Common myeloid progenitor, CD34-positive (primary cell): ENCODE data around the gene CUX1.

Source experiments
- CTCF ChIA-PET: fragments of 350-600 bp; sonication (Branson Sonifier 250); formaldehyde crosslinking; loops from one replicate; lab custom pipeline; 2021; ENCODE audit warnings: antibody characterized with exemption; lab: Charles Lee
- POLR2A ChIA-PET: fragments of 350-600 bp; sonication (Branson Sonifier 250); formaldehyde crosslinking; loops from one replicate; lab custom pipeline; 2021; ENCODE audit warnings: antibody characterized with exemption; lab: Charles Lee
- DNase-seq, 3 donors: peaks; one replicate each; pipeline versions ENCODE4 v3.0.0 to v3.0.0-alpha.2; 2013
- H3K27ac ChIP-seq, 2 experiments: 1 replicate in 1 of 2; 2 replicates in 1 of 2; pipeline ENCODE4 v1.7.0; 2013; ENCODE audit warnings: inconsistent platforms in 2 of 2, low read length in 2 of 2, mild to moderate bottlenecking in 2 of 2, low read depth in 1 of 2, moderate library complexity in 1 of 2; ENCODE audit not compliant: severe bottlenecking in 2 of 2, insufficient read depth in 1 of 2, poor library complexity in 1 of 2
- H3K27me3 ChIP-seq, 5 experiments: replicated peaks in 2 of 5; 1 replicate in 3 of 5; 2 replicates in 2 of 5; pipeline versions ENCODE4 v1.6.1 to v1.7.0; 2013; ENCODE audit warnings: low read length in 4 of 5, mild to moderate bottlenecking in 2 of 5, moderate library complexity in 2 of 5, inconsistent platforms in 1 of 5; ENCODE audit not compliant: insufficient read depth in 5 of 5, control insufficient read depth in 4 of 5
- H3K36me3 ChIP-seq, 4 experiments: 1 replicate in 2 of 4; 2 replicates in 2 of 4; pipeline versions ENCODE4 v1.6.1 to v1.7.0; 2013; ENCODE audit warnings: low read length in 3 of 4, control low read depth in 1 of 4, mild to moderate bottlenecking in 1 of 4; ENCODE audit not compliant: control insufficient read depth in 4 of 4, insufficient read depth in 4 of 4
- H3K4me1 ChIP-seq, 4 experiments: 1 replicate in 3 of 4; 2 replicates in 1 of 4; pipeline versions ENCODE4 v1.6.1 to v1.7.1; 2013; ENCODE audit warnings: low read length in 3 of 4, mild to moderate bottlenecking in 3 of 4, control low read depth in 1 of 4, inconsistent platforms in 1 of 4, moderate library complexity in 1 of 4; ENCODE audit not compliant: control insufficient read depth in 4 of 4, insufficient read depth in 4 of 4; ENCODE audit errors: control extremely low read depth in 1 of 4
- H3K4me3 ChIP-seq, 7 experiments: 1 replicate in 4 of 7; 2 replicates in 3 of 7; pipeline versions ENCODE4 v1.5.1 to v1.7.0; 2013; ENCODE audit warnings: mild to moderate bottlenecking in 7 of 7, low read length in 6 of 7, moderate library complexity in 6 of 7, inconsistent platforms in 2 of 7, low read depth in 2 of 7, control low read depth in 1 of 7; ENCODE audit not compliant: insufficient read depth in 4 of 7, control insufficient read depth in 1 of 7; ENCODE audit errors: extremely low read depth in 1 of 7
- H3K9me3 ChIP-seq, 5 experiments: 1 replicate in 4 of 5; 2 replicates in 1 of 5; pipeline versions ENCODE4 v1.6.1 to v1.7.1; 2013; ENCODE audit warnings: low read length in 4 of 5, mild to moderate bottlenecking in 2 of 5, inconsistent platforms in 1 of 5, low read depth in 1 of 5, moderate library complexity in 1 of 5; ENCODE audit not compliant: control insufficient read depth in 4 of 5, insufficient read depth in 2 of 5; ENCODE audit errors: control extremely low read depth in 1 of 5
- WGBS: methylation state at CpG from one replicate; pipeline ENCODE4 v1.1.5; 2013; ENCODE audit not compliant: insufficient coverage; 5-methylcytosine and 5-hydroxymethylcytosine counted together

CUX1 gene

DNA sequence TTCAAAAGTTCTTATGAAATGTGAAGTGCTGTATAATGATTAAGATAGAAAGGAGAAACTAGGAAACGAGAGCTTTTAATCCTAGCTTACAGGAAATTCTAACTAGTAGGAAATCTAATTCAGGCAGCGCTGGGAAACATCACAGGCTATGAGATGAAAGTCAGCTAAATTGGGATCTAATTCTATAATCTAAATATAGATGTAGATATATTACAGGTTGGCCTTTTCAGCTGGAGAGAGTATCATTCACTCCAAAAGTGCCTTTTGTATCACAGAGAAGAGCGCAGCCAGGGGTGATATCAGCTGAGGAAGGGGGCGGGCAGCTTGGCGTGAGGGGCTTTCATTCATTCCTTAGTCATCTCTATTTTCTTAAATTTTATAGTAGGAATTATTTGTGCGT lies 157.0 kb downstream of the CUX1 start:
- ChIA-PET CTCF (interaction anchor here (1.1 kb wide), 1 partner anchor 24 kb away, joined by 3 read pairs; no protein-coding TSS in a partner anchor), POLR2A (no interaction called here)
- 83% methylated on average over 1 of the region's 6 CpGs for WGBS
- Histone ChIP-seq H3K36me3 (peaks cover 0 to 12% (median 6%) of the 10 kb centered on the region in 4 experiments), H3K27ac (no peak overlapping the region), H3K27me3 (no peaks in the 10 kb centered on the region), H3K4me1 (peaks cover 0 to 9% (median 1%) of the 10 kb centered on the region in 4 experiments), H3K4me3 (no peak overlapping the region), H3K9me3 (no peaks in the 10 kb centered on the region)
- DNase-seq: no peak

- ChIA-PET POLR2A (interaction anchor here (0.7 kb wide), 1 partner anchor 84 kb away, joined by 7 read pairs; no protein-coding TSS in a partner anchor), CTCF (interaction anchor here (1.1 to 2.7 kb wide), 3 partner anchors 11 to 38 kb away, joined by 3 to 7 read pairs (median 4); no protein-coding TSS in a partner anchor)
- Histone ChIP-seq H3K9me3 (no peaks in the 10 kb centered on the region), H3K36me3 (peaks cover 0 to 12% (median 6%) of the 10 kb centered on the region in 4 experiments), H3K27me3 (no peaks in the 10 kb centered on the region), H3K4me1 (peaks cover 0 to 8% (median 1%) of the 10 kb centered on the region in 4 experiments), H3K27ac (no peak overlapping the region), H3K4me3 (no peak overlapping the region)
- 98% methylated on average over 6 of the region's 7 CpGs for WGBS
- DNase-seq: no peak
Measured at GRCh38 chr7:101975046-101975445, 157.6 kb downstream of the CUX1 start.

DNA sequence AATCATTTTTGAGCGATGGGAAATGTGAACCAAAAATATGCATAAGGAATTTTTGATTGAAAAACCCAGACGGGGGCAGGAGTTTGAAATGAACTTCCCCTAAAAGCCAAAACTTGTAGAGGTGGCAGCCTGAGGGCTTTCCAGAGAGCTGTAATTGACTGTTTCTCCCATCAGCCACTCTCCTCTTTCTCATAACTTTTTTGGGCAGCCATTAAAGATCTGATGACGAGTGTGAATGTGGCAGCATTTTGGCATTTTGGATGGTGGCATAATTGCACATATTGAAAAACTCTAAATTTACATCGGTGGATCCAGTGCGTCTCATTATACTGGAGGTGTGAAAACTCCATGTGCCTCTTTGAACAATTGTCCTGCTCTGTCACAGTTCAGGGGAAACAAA lies 159.0 kb downstream of the CUX1 start:
- ChIA-PET POLR2A (no interaction called here), CTCF (interaction anchor here (0.8 to 2.7 kb wide), 4 partner anchors 10 to 78 kb away, joined by 3 to 7 read pairs (median 3); no protein-coding TSS in a partner anchor)
- Histone ChIP-seq H3K27ac (no peak overlapping the region), H3K9me3 (no peaks in the 10 kb centered on the region), H3K4me3 (no peak overlapping the region), H3K27me3 (no peaks in the 10 kb centered on the region), H3K4me1 (peaks cover 0 to 2% (median 0%) of the 10 kb centered on the region in 4 experiments), H3K36me3 (peaks cover 0 to 12% (median 7%) of the 10 kb centered on the region in 4 experiments)
- no peak for DNase-seq
- WGBS: 95% methylated on average over 4 of the region's 5 CpGs

GRCh38 chr7:101977249-101977648 lies 159.8 kb downstream of the CUX1 start:
- CTCF ChIA-PET: interaction anchor here (1.1 to 2.7 kb wide), 3 partner anchors 9 to 78 kb away, joined by 3 to 7 read pairs (median 3); no protein-coding TSS in a partner anchor
- H3K27me3 ChIP-seq: no peaks in the 10 kb centered on the region
- no peak for DNase-seq
- H3K4me1 ChIP-seq: peaks cover 0 to 6% (median 6%) of the 10 kb centered on the region in 4 experiments
- peaks cover 0 to 12% (median 6%) of the 10 kb centered on the region in 4 experiments for H3K36me3 ChIP-seq
- H3K4me3 ChIP-seq: no peak overlapping the region
- 89% methylated on average over 3 of the region's 4 CpGs for WGBS
- H3K27ac ChIP-seq: no peak overlapping the region
- H3K9me3 ChIP-seq: no peaks in the 10 kb centered on the region
- POLR2A ChIA-PET: no interaction called here

- 93% methylated on average over 6 of the region's 10 CpGs for WGBS
- CTCF ChIA-PET: interaction anchor here (0.7 to 1.2 kb wide), 2 partner anchors 16 to 48 kb away, joined by 3 read pairs; no protein-coding TSS in a partner anchor
- H3K4me3 ChIP-seq: no peak overlapping the region
Measured at GRCh38 chr7:101978683-101979082, 161.3 kb downstream of the CUX1 start.

GRCh38 chr7:101983147-101983811 lies 165.9 kb downstream of the CUX1 start:
- Histone ChIP-seq H3K27ac (no peak overlapping the region), H3K27me3 (no peaks in the 10 kb centered on the region), H3K4me1 (peaks cover 0 to 10% (median 7%) of the 10 kb centered on the region in 4 experiments), H3K36me3 (peaks cover 0 to 9% (median 5%) of the 10 kb centered on the region in 4 experiments), H3K4me3 (no peak overlapping the region), H3K9me3 (peaks cover 0 to 2% (median 0%) of the 10 kb centered on the region in 5 experiments)
- no peak for DNase-seq
- ChIA-PET CTCF (no interaction called here), POLR2A (interaction anchor here (0.6 kb wide), 1 partner anchor 71 kb away, joined by 3 read pairs; no protein-coding TSS in a partner anchor)
- 94% methylated on average over 2 of the region's 4 CpGs for WGBS

More at GRCh38 chr7:101978683-101979082, 161.3 kb downstream of the CUX1 start:
- Histone ChIP-seq H3K4me1 (peaks cover 0 to 7% (median 6%) of the 10 kb centered on the region in 4 experiments), H3K36me3 (peaks cover 0 to 4% (median 2%) of the 10 kb centered on the region in 4 experiments), H3K9me3 (peaks cover 0 to 2% (median 0%) of the 10 kb centered on the region in 5 experiments), H3K27me3 (no peaks in the 10 kb centered on the region), H3K27ac (peak overlapping the region in 1 of 2 experiments; percentile 40)
- POLR2A ChIA-PET: no interaction called here
- no peak for DNase-seq
